MM.1S (cell line): ENCODE data around the gene FSIP1.
A peak's percentile ranks its signal among the peaks of the same experiment; 100 is the strongest.

Experiments
- DNase-seq: peaks from one replicate; pipeline ENCODE4 v3.0.0-alpha.2; 2015
- H2AFZ ChIP-seq: fragments of 300-600 bp; sonication (generic); 2 replicates; pipeline ENCODE4 v1.6.0; 2016; ENCODE audit warnings: antibody characterized with exemption, low read length
- H3F3A ChIP-seq: fragments of 300-600 bp; sonication (generic); 2 replicates; pipeline ENCODE4 v1.6.1; 2016; ENCODE audit warnings: mild to moderate bottlenecking, antibody characterized with exemption, low read length, moderate library complexity, mixed read lengths; ENCODE audit not compliant: insufficient read depth
- H3K27ac ChIP-seq: fragments of 300-600 bp; sonication (generic); 2 replicates; pipeline ENCODE4 v1.5.1; 2016; ENCODE audit warnings: mild to moderate bottlenecking, low read length
- H3K27me3 ChIP-seq: fragments of 300-600 bp; sonication (generic); replicated peaks from 2 replicates; pipeline ENCODE4 v1.6.0; 2016; ENCODE audit warnings: low read length; ENCODE audit not compliant: insufficient read depth
- H3K36me3 ChIP-seq: fragments of 300-600 bp; sonication (generic); replicated peaks from 2 replicates; pipeline ENCODE4 v1.6.1; 2016; ENCODE audit warnings: mild to moderate bottlenecking, low read length, mixed read lengths; ENCODE audit not compliant: insufficient read depth
- H3K4me1 ChIP-seq: fragments of 300-600 bp; sonication (generic); 2 replicates; pipeline ENCODE4 v1.6.1; 2016; ENCODE audit warnings: low read length, mixed read lengths
- H3K4me2 ChIP-seq: fragments of 300-600 bp; sonication (generic); 2 replicates; pipeline ENCODE4 v1.6.0; 2016; ENCODE audit warnings: low read depth, low read length
- H3K4me3 ChIP-seq: fragments of 300-600 bp; sonication (generic); 2 replicates; pipeline ENCODE4 v1.5.1; 2016; ENCODE audit warnings: low read length, mixed read lengths
- H3K79me2 ChIP-seq: fragments of 300-600 bp; sonication (generic); 2 replicates; pipeline ENCODE4 v1.6.1; 2016; ENCODE audit warnings: mixed run types, low read length, mixed read lengths
- H3K9ac ChIP-seq: fragments of 300-600 bp; sonication (generic); 2 replicates; pipeline ENCODE4 v1.6.1; 2016; ENCODE audit warnings: low read length, mixed read lengths
- H3K9me2 ChIP-seq: fragments of 300-600 bp; sonication (generic); replicated peaks from 2 replicates; pipeline ENCODE4 v1.6.1; 2016; ENCODE audit warnings: mild to moderate bottlenecking, low read length, mixed read lengths; ENCODE audit not compliant: insufficient read depth
- H3K9me3 ChIP-seq: fragments of 300-600 bp; sonication (generic); replicated peaks from 2 replicates; pipeline ENCODE4 v1.6.1; 2016; ENCODE audit warnings: mild to moderate bottlenecking, low read length, mixed read lengths; ENCODE audit not compliant: insufficient read depth
- H4K20me1 ChIP-seq: fragments of 300-600 bp; sonication (generic); 2 replicates; pipeline ENCODE4 v1.6.1; 2016; ENCODE audit warnings: mild to moderate bottlenecking, low read length, moderate library complexity, mixed read lengths; ENCODE audit not compliant: insufficient read depth
- EZH2 ChIP-seq: fragments of 300-600 bp; sonication (generic); optimal IDR thresholded peaks from 2 replicates; pipeline ENCODE3; 2017; ENCODE audit warnings: low read depth, mild to moderate bottlenecking, antibody characterized with exemption, low read length, mixed read lengths
- EZH2phosphoT487 ChIP-seq: fragments of 300-600 bp; sonication (generic); IDR thresholded peaks from 2 replicates; pipeline ENCODE4 v1.6.1; 2018; ENCODE audit warnings: antibody characterized with exemption, low read length
- TF ChIP-seq, protein P1 (sequence below): fragments of 300-600 bp; sonication (generic); IDR thresholded peaks from 2 replicates; pipeline ENCODE4 v1.5.1; 2016; ENCODE audit warnings: antibody characterized with exemption, low read length, mixed read lengths

The FSIP1 gene

GRCh38 chr15:39627451-39628143 is 155.0 kb downstream of the FSIP1 start:
- Histone ChIP-seq H3F3A (peaks cover 26% of the 10 kb centered on the region), H3K27ac (no peak overlapping the region), H3K9me2 (no peaks in the 10 kb centered on the region)

DNA sequence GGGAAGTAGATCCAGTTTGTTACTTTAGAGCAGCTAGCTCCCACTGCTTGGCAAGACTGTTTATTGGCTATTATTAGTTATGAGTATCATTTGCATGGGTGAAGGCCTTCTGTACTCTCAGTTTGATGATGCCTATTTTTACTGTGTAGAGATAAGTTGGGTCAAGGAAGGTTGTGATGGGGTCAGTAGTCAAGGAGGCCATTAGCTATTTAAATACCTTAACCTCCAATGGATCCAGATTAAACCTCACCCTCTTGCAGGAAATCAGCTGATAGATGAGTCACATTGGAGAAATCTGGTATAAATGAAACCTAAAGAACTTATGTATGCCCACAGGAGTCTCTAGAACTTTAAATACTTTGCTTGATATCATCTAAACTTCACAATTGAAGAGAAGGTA is 156.8 kb downstream of the FSIP1 start:
- H3K36me3 ChIP-seq: no peaks in the 10 kb centered on the region
- H3K9ac ChIP-seq: no peak overlapping the region
- H3K4me3 ChIP-seq: no peak overlapping the region

More at GRCh38 chr15:39627451-39628143, 155.0 kb downstream of the FSIP1 start:
- Histone ChIP-seq H3K4me2 (no peak overlapping the region), H3K9ac (no peak overlapping the region), H2AFZ (no peak overlapping the region), H3K27me3 (no peaks in the 10 kb centered on the region), H3K4me1 (peaks cover 55% of the 10 kb centered on the region), H4K20me1 (no peaks in the 10 kb centered on the region), H3K36me3 (no peaks in the 10 kb centered on the region), H3K4me3 (no peak overlapping the region), H3K9me3 (no peaks in the 10 kb centered on the region), H3K79me2 (no peaks in the 10 kb centered on the region)
- no peak for TF ChIP-seq EZH2
- TF ChIP-seq EZH2phosphoT487: no peak
- TF ChIP-seq, protein P1, sequence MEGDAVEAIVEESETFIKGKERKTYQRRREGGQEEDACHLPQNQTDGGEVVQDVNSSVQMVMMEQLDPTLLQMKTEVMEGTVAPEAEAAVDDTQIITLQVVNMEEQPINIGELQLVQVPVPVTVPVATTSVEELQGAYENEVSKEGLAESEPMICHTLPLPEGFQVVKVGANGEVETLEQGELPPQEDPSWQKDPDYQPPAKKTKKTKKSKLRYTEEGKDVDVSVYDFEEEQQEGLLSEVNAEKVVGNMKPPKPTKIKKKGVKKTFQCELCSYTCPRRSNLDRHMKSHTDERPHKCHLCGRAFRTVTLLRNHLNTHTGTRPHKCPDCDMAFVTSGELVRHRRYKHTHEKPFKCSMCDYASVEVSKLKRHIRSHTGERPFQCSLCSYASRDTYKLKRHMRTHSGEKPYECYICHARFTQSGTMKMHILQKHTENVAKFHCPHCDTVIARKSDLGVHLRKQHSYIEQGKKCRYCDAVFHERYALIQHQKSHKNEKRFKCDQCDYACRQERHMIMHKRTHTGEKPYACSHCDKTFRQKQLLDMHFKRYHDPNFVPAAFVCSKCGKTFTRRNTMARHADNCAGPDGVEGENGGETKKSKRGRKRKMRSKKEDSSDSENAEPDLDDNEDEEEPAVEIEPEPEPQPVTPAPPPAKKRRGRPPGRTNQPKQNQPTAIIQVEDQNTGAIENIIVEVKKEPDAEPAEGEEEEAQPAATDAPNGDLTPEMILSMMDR: no peak
- DNase-seq: no peak

DNA sequence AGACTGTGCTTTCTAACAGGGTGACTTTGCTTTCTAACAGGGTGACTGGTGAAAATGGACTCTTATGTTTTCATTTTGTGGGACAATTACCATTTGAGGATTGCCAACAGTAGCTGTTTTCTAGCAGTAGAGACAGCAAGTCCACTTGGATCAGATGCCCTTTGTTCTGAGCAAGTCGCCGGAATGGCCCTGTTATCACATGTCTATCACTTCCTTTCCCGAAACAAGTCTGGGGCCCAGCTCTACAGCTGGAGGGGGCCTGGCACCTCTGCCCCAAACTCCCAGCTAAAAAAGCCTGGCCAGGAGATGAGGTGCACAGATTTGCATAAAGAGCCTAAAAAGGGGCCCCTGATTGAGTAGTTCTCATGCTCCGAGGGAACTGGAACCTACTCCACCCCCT is 157.2 kb downstream of the FSIP1 start:
- H4K20me1 ChIP-seq: no peaks in the 10 kb centered on the region
- H3K4me1 ChIP-seq: peaks cover 62% of the 10 kb centered on the region
- no peaks in the 10 kb centered on the region for H3K36me3 ChIP-seq
- H3K9ac ChIP-seq: no peak overlapping the region
- H3K27ac ChIP-seq: peak overlapping the region; percentile 79; the same call in 1 of the 2 replicates
- DNase-seq: no peak
- H3K9me2 ChIP-seq: no peaks in the 10 kb centered on the region
- 0 out of 2 replicates have a peak overlapping the region, but pooled peaks have one; percentile 68 for H3K4me2 ChIP-seq
- TF ChIP-seq, protein P1: no peak
- TF ChIP-seq EZH2 (no peak), EZH2phosphoT487 (no peak)
- H3K79me2 ChIP-seq: no peaks in the 10 kb centered on the region
- no peaks in the 10 kb centered on the region for H3K9me3 ChIP-seq
- H3K4me3 ChIP-seq: no peak overlapping the region
- H3F3A ChIP-seq: peaks cover 27% of the 10 kb centered on the region
- H3K27me3 ChIP-seq: no peaks in the 10 kb centered on the region
- peak overlapping the region; percentile 40; the same call in 1 of the 2 replicates for H2AFZ ChIP-seq

More for the DNA sequence above, 156.8 kb downstream of the FSIP1 start:
- H3F3A ChIP-seq: peaks cover 27% of the 10 kb centered on the region
- H3K4me1 ChIP-seq: peaks cover 62% of the 10 kb centered on the region
- no peak overlapping the region for H3K4me2 ChIP-seq
- DNase-seq: no peak
- no peaks in the 10 kb centered on the region for H3K79me2 ChIP-seq
- no peak overlapping the region for H2AFZ ChIP-seq
- TF ChIP-seq EZH2 (no peak), EZH2phosphoT487 (no peak)
- TF ChIP-seq, protein P1: no peak
- no peaks in the 10 kb centered on the region for H4K20me1 ChIP-seq
- no peaks in the 10 kb centered on the region for H3K9me2 ChIP-seq
- no peaks in the 10 kb centered on the region for H3K9me3 ChIP-seq
- H3K27me3 ChIP-seq: no peaks in the 10 kb centered on the region
- H3K27ac ChIP-seq: no peak overlapping the region
